Measurements from ENCODE around the gene SEC14L5.

Gene SEC14L5

DNA sequence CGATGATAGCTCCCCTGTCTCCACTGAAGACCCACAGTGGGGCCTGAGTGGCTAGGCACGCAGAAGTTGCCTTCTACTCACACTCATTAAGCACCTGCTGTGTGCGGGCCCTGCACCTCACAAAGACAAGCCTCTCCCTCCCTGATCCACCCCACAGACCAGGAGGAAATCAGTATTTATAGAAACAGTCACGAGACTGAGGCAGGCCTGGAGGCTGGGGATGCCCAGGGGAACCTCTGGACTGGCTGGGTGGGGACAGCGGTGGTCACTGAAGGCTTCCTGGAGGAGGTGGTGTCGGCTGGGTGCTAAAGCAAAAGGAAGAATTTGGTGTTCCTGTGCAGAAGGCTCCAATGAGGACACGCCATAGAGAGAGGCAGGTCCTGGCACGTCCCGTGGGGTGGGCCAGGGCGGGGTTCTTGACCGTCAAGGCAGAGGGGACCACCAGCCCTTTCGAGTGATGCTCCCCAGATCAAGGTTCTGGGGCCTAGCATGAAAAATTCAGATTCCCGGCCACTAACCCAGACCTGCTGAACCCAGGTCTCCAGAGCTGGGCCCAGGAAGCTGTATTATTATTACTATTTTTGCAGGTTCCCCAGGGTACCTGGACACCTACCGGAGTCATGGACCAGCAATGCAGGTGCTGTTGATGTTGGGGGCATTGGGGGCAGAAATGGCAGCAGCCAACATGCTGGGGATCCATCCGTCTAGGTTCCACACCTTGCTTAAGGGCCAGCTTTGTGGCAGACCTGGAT is 44.2 kb upstream of the SEC14L5 start:
- Histone ChIP-seq H3K36me3 (replicated peaks; ENCODE audit: insufficient read depth, low read length) (no peaks in the 10 kb centered on the region), H3K4me2 (ENCODE audit: low read depth, low read length) (0 out of 2 replicates have a peak overlapping the region, but pooled peaks have one; percentile 22), H4K20me1 (ENCODE audit: insufficient read depth, low read length) (no peaks in the 10 kb centered on the region), H3K9ac (ENCODE audit: low read length) (no peak overlapping the region), H3F3A (ENCODE audit: insufficient read depth, low read length) (no peaks in the 10 kb centered on the region), H3K9me3 (replicated peaks; ENCODE audit: insufficient read depth, low read length) (no peaks in the 10 kb centered on the region), H3K27me3 (replicated peaks; ENCODE audit: insufficient read depth, low read length) (no peaks in the 10 kb centered on the region), H3K79me2 (ENCODE audit: low read length) (no peaks in the 10 kb centered on the region), H3K4me1 (ENCODE audit: low read length) (no peaks in the 10 kb centered on the region), H3K9me2 (replicated peaks; ENCODE audit: insufficient read depth, low read length) (no peaks in the 10 kb centered on the region), H3K4me3 (ENCODE audit: low read length) (no peak overlapping the region), H3K27ac (ENCODE audit: low read length) (no peak overlapping the region), H2AFZ (ENCODE audit: low read length) (peak overlapping the region; percentile 47)
- no peak for DNase-seq
- TF ChIP-seq CTCF (IDR thresholded peaks at IDR 0.05; ENCODE audit: low read length) (no peak), EZH2phosphoT487 (IDR thresholded peaks at IDR 0.05; ENCODE audit: low read length) (no peak), EZH2 (optimal IDR thresholded peaks at IDR 0.05; ENCODE audit: low read depth, low read length) (no peak)

GRCh38 chr16:4914528-4915225 is 43.5 kb upstream of the SEC14L5 start:
- no peaks in the 10 kb centered on the region for H3K79me2 ChIP-seq (ENCODE audit: low read length)
- H3K9me2 ChIP-seq (replicated peaks; ENCODE audit: insufficient read depth, low read length): no peaks in the 10 kb centered on the region
- no peak overlapping the region for H3K27ac ChIP-seq (ENCODE audit: low read length)
- no peaks in the 10 kb centered on the region for H3K36me3 ChIP-seq (replicated peaks; ENCODE audit: insufficient read depth, low read length)
- no peaks in the 10 kb centered on the region for H3K9me3 ChIP-seq (replicated peaks; ENCODE audit: insufficient read depth, low read length)
- no peak overlapping the region for H3K4me3 ChIP-seq (ENCODE audit: low read length)
- DNase-seq: no peak
- H3K27me3 ChIP-seq (replicated peaks; ENCODE audit: insufficient read depth, low read length): no peaks in the 10 kb centered on the region
- no peaks in the 10 kb centered on the region for H4K20me1 ChIP-seq (ENCODE audit: insufficient read depth, low read length)
- no peaks in the 10 kb centered on the region for H3F3A ChIP-seq (ENCODE audit: insufficient read depth, low read length)
- H3K4me1 ChIP-seq (ENCODE audit: low read length): no peaks in the 10 kb centered on the region
- H3K9ac ChIP-seq (ENCODE audit: low read length): no peak overlapping the region
- H3K4me2 ChIP-seq (ENCODE audit: low read depth, low read length): no peak overlapping the region
- TF ChIP-seq EZH2 (optimal IDR thresholded peaks at IDR 0.05; ENCODE audit: low read depth, low read length): no peak
- no peak for TF ChIP-seq CTCF (IDR thresholded peaks at IDR 0.05; ENCODE audit: low read length)
- no peak for TF ChIP-seq EZH2phosphoT487 (IDR thresholded peaks at IDR 0.05; ENCODE audit: low read length)
- H2AFZ ChIP-seq (ENCODE audit: low read length): no peak overlapping the region

- Histone ChIP-seq H3K36me3 (replicated peaks; ENCODE audit: insufficient read depth, low read length) (no peaks in the 10 kb centered on the region), H4K20me1 (ENCODE audit: insufficient read depth, low read length) (no peaks in the 10 kb centered on the region), H3K4me1 (ENCODE audit: low read length) (no peaks in the 10 kb centered on the region), H3K4me2 (ENCODE audit: low read depth, low read length) (no peak overlapping the region), H3K27ac (ENCODE audit: low read length) (no peak overlapping the region), H3K9ac (ENCODE audit: low read length) (no peak overlapping the region), H3K9me3 (replicated peaks; ENCODE audit: insufficient read depth, low read length) (no peaks in the 10 kb centered on the region), H3K79me2 (ENCODE audit: low read length) (no peaks in the 10 kb centered on the region), H3K4me3 (ENCODE audit: low read length) (no peak overlapping the region), H3K27me3 (replicated peaks; ENCODE audit: insufficient read depth, low read length) (no peaks in the 10 kb centered on the region), H3F3A (ENCODE audit: insufficient read depth, low read length) (no peaks in the 10 kb centered on the region), H2AFZ (ENCODE audit: low read length) (no peak overlapping the region), H3K9me2 (replicated peaks; ENCODE audit: insufficient read depth, low read length) (no peaks in the 10 kb centered on the region)
- no peak for DNase-seq
- TF ChIP-seq EZH2phosphoT487 (IDR thresholded peaks at IDR 0.05; ENCODE audit: low read length) (no peak), CTCF (IDR thresholded peaks at IDR 0.05; ENCODE audit: low read length) (no peak), EZH2 (optimal IDR thresholded peaks at IDR 0.05; ENCODE audit: low read depth, low read length) (no peak)
These were observed 42.8 kb upstream of the SEC14L5 start for GRCh38 chr16:4915226-4915761.

Measured in MM.1S (cell line).